GM23338 (cell line): Measurements from ENCODE around the gene CNTNAP3. TPM values are rescaled to one million over a fixed set of nuclear protein-coding genes. Genes with fewer than 3 reads are reported as not detected.
"Not testable (repeated sequence)": the region's sequence is repeated elsewhere in the genome, so short reads cannot be mapped to it uniquely, and the experiment has no call there.

Experiments
- ATAC-seq: fragments of 200-7000 bp; cut with Tn5 transposase; 3 replicates; pipeline ENCODE4 v1.9.1; 2020
- DNase-seq: peaks from one replicate; pipeline ENCODE4 v3.0.0-alpha.2; 2015; ENCODE audit warnings: low spot score
- H2AFZ ChIP-seq: fragments of 200-600 bp; sonication (generic); 2 replicates; pipeline ENCODE4 v1.8.0; 2016; ENCODE audit warnings: antibody characterized with exemption, mild to moderate bottlenecking, moderate library complexity
- H3F3A ChIP-seq: fragments of 200-600 bp; sonication (generic); replicated peaks from 2 replicates; pipeline ENCODE4 v1.8.0; 2017; ENCODE audit warnings: antibody characterized with exemption, mixed run types, low read depth
- H3K27ac ChIP-seq: fragments of 200-600 bp; sonication (generic); 2 replicates; pipeline ENCODE4 v1.6.1; 2016; ENCODE audit warnings: low read depth
- H3K27me3 ChIP-seq: fragments of 200-600 bp; sonication (generic); 2 replicates; pipeline ENCODE4 v1.8.0; 2016; ENCODE audit warnings: mild to moderate bottlenecking, mixed run types, moderate library complexity; ENCODE audit not compliant: insufficient read depth
- H3K36me3 ChIP-seq: fragments of 200-600 bp; sonication (generic); 2 replicates; pipeline ENCODE4 v1.8.0; 2016; ENCODE audit warnings: mild to moderate bottlenecking; ENCODE audit not compliant: insufficient read depth
- H3K4me1 ChIP-seq: fragments of 200-600 bp; sonication (generic); 2 replicates; pipeline ENCODE4 v1.8.0; 2016; ENCODE audit warnings: mild to moderate bottlenecking, moderate library complexity; ENCODE audit not compliant: insufficient read depth
- H3K4me2 ChIP-seq: fragments of 200-600 bp; sonication (generic); 2 replicates; pipeline ENCODE4 v1.7.1; 2017; ENCODE audit warnings: mixed run types
- H3K4me3 ChIP-seq: fragments of 200-600 bp; sonication (generic); 2 replicates; pipeline ENCODE4 v1.6.1; 2016; ENCODE audit warnings: mixed run types
- H3K79me2 ChIP-seq: fragments of 200-600 bp; sonication (generic); replicated peaks from 2 replicates; pipeline ENCODE4 v1.8.0; 2017; ENCODE audit warnings: mild to moderate bottlenecking; ENCODE audit not compliant: insufficient read depth
- H3K9me2 ChIP-seq: fragments of 200-600 bp; sonication (generic); 2 replicates; pipeline ENCODE4 v1.8.0; 2017; ENCODE audit not compliant: insufficient read depth
- H4K20me1 ChIP-seq: fragments of 200-600 bp; sonication (generic); replicated peaks from 2 replicates; pipeline ENCODE4 v1.8.0; 2017; ENCODE audit warnings: mild to moderate bottlenecking; ENCODE audit not compliant: insufficient read depth
- H3K27ac Mint-ChIP-seq: 2 replicates; pipeline ENCODE4 v1.8.0; 2020; ENCODE audit warnings: inconsistent platforms, mild to moderate bottlenecking, moderate library complexity, mixed read lengths
- H3K27me3 Mint-ChIP-seq: 3 replicates; pipeline ENCODE4 v1.8.0; 2022; ENCODE audit warnings: low read depth, mild to moderate bottlenecking, moderate library complexity, mixed read lengths, inconsistent platforms; ENCODE audit not compliant: insufficient read depth, poor library complexity
- H3K36me3 Mint-ChIP-seq: 3 replicates; pipeline ENCODE4 v1.8.0; 2021; ENCODE audit warnings: low read depth, mild to moderate bottlenecking, inconsistent platforms, moderate library complexity, mixed read lengths
- H3K4me1 Mint-ChIP-seq: 3 replicates; pipeline ENCODE4 v1.8.0; 2020; ENCODE audit warnings: mild to moderate bottlenecking, inconsistent platforms, mixed read lengths
- H3K4me3 Mint-ChIP-seq: 3 replicates; pipeline ENCODE4 v1.8.0; 2021; ENCODE audit warnings: moderate library complexity, mild to moderate bottlenecking, inconsistent platforms, mixed read lengths
- H3K9me3 Mint-ChIP-seq: 3 replicates; pipeline ENCODE4 v1.8.0; 2020; ENCODE audit warnings: moderate library complexity, mild to moderate bottlenecking, inconsistent platforms, mixed read lengths
- CTCF ChIP-seq, 2 experiments: fragments of 200-600 bp in 1 of 2; sonication (generic) in 1 of 2; conservative IDR thresholded peaks; 2 replicates each; pipeline versions ENCODE4 v1.5.1 to v1.6.1; 2016 to 2017; ENCODE audit warnings: antibody characterized with exemption in 2 of 2, low read depth in 2 of 2, mild to moderate bottlenecking in 2 of 2, moderate library complexity in 1 of 2
- polyA plus RNA-seq: library from polyadenylated mRNA; unstranded; fragments of >200 nt; fragmentation: Nextera tagmentation; extraction: Ambion mirVana; gene quantifications from 2 replicates; pipeline ENCODE4 v1.2.1, GENCODE V29; 2016
- total RNA-seq: library from RNA; depleted of rRNA; stranded (reverse); fragments of >200 nt; shearing (Covaris generic); gene quantifications from 2 replicates; pipeline ENCODE4 v1.2.3, GENCODE V29; 2014

The CNTNAP3 gene
- total and polyA plus RNA-seq, 2 experiments from 2014 or later: 3.1 to 11.4 TPM

GRCh38 chr9:39078621-39079256, 209.2 kb downstream of the CNTNAP3 start:
- Histone ChIP-seq H3K4me2 (peak overlapping the region; percentile 87), H2AFZ (peak overlapping the region; percentile 78; the same call in 1 of the 2 replicates), H3K4me3 (peak overlapping the region; percentile 56)
- not testable (repeated sequence) for H3K9me3 Mint-ChIP-seq, H3K27ac Mint-ChIP-seq, H3K4me1 Mint-ChIP-seq, H4K20me1 ChIP-seq, H3K27ac ChIP-seq, H3K9me2 ChIP-seq, H3K27me3 ChIP-seq, H3K79me2 ChIP-seq, H3K4me1 ChIP-seq, H3K36me3 Mint-ChIP-seq, H3F3A ChIP-seq, H3K36me3 ChIP-seq, H3K27me3 Mint-ChIP-seq
- ATAC-seq (peak; percentile 99), DNase-seq (peak; percentile 71)
- H3K4me3 Mint-ChIP-seq: peak overlapping the region; percentile 70
- TF ChIP-seq CTCF (conservative IDR thresholded peaks at IDR 0.05; ENCODE audit: low read depth in 2 of 2): peak; percentile 9 to 58; a peak in 2 of 4 replicates

GRCh38 chr9:39073537-39073936, 214.4 kb downstream of the CNTNAP3 start:
- ATAC-seq, H3K79me2 ChIP-seq, H3K9me2 ChIP-seq, H4K20me1 ChIP-seq, H3K4me2 ChIP-seq, H3K4me1 ChIP-seq, H3K27ac ChIP-seq, H3F3A ChIP-seq, H3K4me3 Mint-ChIP-seq, H3K36me3 Mint-ChIP-seq, H3K27ac Mint-ChIP-seq, H2AFZ ChIP-seq, H3K27me3 Mint-ChIP-seq, H3K4me3 ChIP-seq, H3K4me1 Mint-ChIP-seq, H3K36me3 ChIP-seq, H3K27me3 ChIP-seq, H3K9me3 Mint-ChIP-seq, DNase-seq: not testable (repeated sequence)

GRCh38 chr9:39067683-39068082, 220.3 kb downstream of the CNTNAP3 start:
- H3K9me3 Mint-ChIP-seq, ATAC-seq, H3K27me3 ChIP-seq, H3K79me2 ChIP-seq, H3K4me1 ChIP-seq, H3K36me3 Mint-ChIP-seq, H3K27ac Mint-ChIP-seq, H3K4me3 ChIP-seq, H3K9me2 ChIP-seq, H3K27ac ChIP-seq, H3K4me2 ChIP-seq, H3K4me3 Mint-ChIP-seq, H4K20me1 ChIP-seq, H2AFZ ChIP-seq, DNase-seq, H3K27me3 Mint-ChIP-seq, H3F3A ChIP-seq, H3K4me1 Mint-ChIP-seq, H3K36me3 ChIP-seq: not testable (repeated sequence)

- H3K4me3 Mint-ChIP-seq, H3K79me2 ChIP-seq, H3K9me3 Mint-ChIP-seq, ATAC-seq, H3K4me1 ChIP-seq, H3F3A ChIP-seq, H3K27me3 Mint-ChIP-seq, H3K4me2 ChIP-seq, H3K27ac ChIP-seq, H3K36me3 Mint-ChIP-seq, H3K4me1 Mint-ChIP-seq, H3K4me3 ChIP-seq, H3K27me3 ChIP-seq, H3K36me3 ChIP-seq, H4K20me1 ChIP-seq, DNase-seq, H2AFZ ChIP-seq, H3K27ac Mint-ChIP-seq, H3K9me2 ChIP-seq: not testable (repeated sequence)
Observed at GRCh38 chr9:39062966-39063365, 225.0 kb downstream of the CNTNAP3 start.

- H3K4me1 ChIP-seq, H3K4me3 Mint-ChIP-seq, H3K4me1 Mint-ChIP-seq, H3K27ac Mint-ChIP-seq, H3K9me2 ChIP-seq, H3K27me3 Mint-ChIP-seq, H3K4me2 ChIP-seq, H3K36me3 Mint-ChIP-seq, ATAC-seq, H3F3A ChIP-seq, H3K27ac ChIP-seq, H3K36me3 ChIP-seq, H3K27me3 ChIP-seq, H3K4me3 ChIP-seq, DNase-seq, H2AFZ ChIP-seq, H3K79me2 ChIP-seq, H4K20me1 ChIP-seq: not testable (repeated sequence)
- peaks cover 15% of the 10 kb centered on the region; the same call in 2 of the 3 replicates for H3K9me3 Mint-ChIP-seq
Observed at GRCh38 chr9:39054453-39054852, 233.5 kb downstream of the CNTNAP3 start.

- ATAC-seq (peak; percentile 63), DNase-seq (peak; percentile 88)
Observed at GRCh38 chr9:39046833-39047232, 241.1 kb downstream of the CNTNAP3 start.

More at GRCh38 chr9:39046833-39047232, 241.1 kb downstream of the CNTNAP3 start:
- H3K4me2 ChIP-seq, H2AFZ ChIP-seq, H3K4me3 ChIP-seq, H3F3A ChIP-seq, H3K36me3 Mint-ChIP-seq, H3K27ac ChIP-seq, H3K9me2 ChIP-seq, H4K20me1 ChIP-seq, H3K4me1 ChIP-seq, H3K27me3 Mint-ChIP-seq, H3K36me3 ChIP-seq, H3K79me2 ChIP-seq, H3K4me1 Mint-ChIP-seq, H3K4me3 Mint-ChIP-seq, H3K27me3 ChIP-seq, H3K27ac Mint-ChIP-seq: not testable (repeated sequence)
- peaks cover 28% of the 10 kb centered on the region for H3K9me3 Mint-ChIP-seq
